IMR-90 (cell line): ENCODE results near the gene ULBP2. TPM values are rescaled to one million over a fixed set of nuclear protein-coding genes. Genes with fewer than 3 reads are reported as not detected.
"Not testable (repeated sequence)": the region's sequence is repeated elsewhere in the genome, so short reads cannot be mapped to it uniquely, and the experiment has no call there.

ENCODE experiments used
- ATAC-seq: fragments of 200-7000 bp; cut with Tn5 transposase; 2 replicates; pipeline ENCODE4 v1.9.1; 2020; ENCODE audit warnings: low read depth, mild to moderate bottlenecking, moderate library complexity
- BruUV-seq: library from RNA; stranded (reverse); fragments of 400-500 nt; replicated peaks from 2 replicates; lab custom pipeline; 2021; lab: Mats Ljungman, UMichigan
- CTCF ChIA-PET: fragments of 300-600 bp; formaldehyde crosslinking; extraction: SDS; loops from one replicate; lab custom pipeline; 2021; ENCODE audit warnings: antibody characterized with exemption; lab: Yijun Ruan, JAX
- POLR2A ChIA-PET: fragments of 300-600 bp; sonication (Branson Sonifier 250); formaldehyde crosslinking; loops from one replicate; lab custom pipeline; 2022; ENCODE audit warnings: antibody characterized with exemption; ENCODE audit not compliant: unreplicated experiment; lab: Charles Lee
- DNase-seq: peaks from one replicate; pipeline ENCODE4 v3.0.0; 2013
- H2AFZ ChIP-seq: replicated peaks from 2 replicates; pipeline ENCODE3; 2013; ENCODE audit warnings: low read length, mild to moderate bottlenecking; ENCODE audit not compliant: poor library complexity
- H2AK5ac ChIP-seq: 2 replicates; pipeline ENCODE4 v1.6.1; 2013; ENCODE audit warnings: low read depth, low read length, inconsistent platforms
- H2AK9ac ChIP-seq: replicated peaks from 2 replicates; pipeline ENCODE3; 2013; ENCODE audit warnings: mild to moderate bottlenecking, low read depth, low read length, moderate library complexity; ENCODE audit not compliant: poor library complexity
- H2BK120ac ChIP-seq: 2 replicates; pipeline ENCODE4 v1.6.1; 2013; ENCODE audit warnings: low read depth, low read length, inconsistent platforms
- H2BK15ac ChIP-seq: 3 replicates; pipeline ENCODE4 v1.6.1; 2013; ENCODE audit warnings: low read depth, low read length, inconsistent platforms
- H2BK20ac ChIP-seq: 2 replicates; pipeline ENCODE4 v1.6.1; 2013; ENCODE audit warnings: low read depth, mild to moderate bottlenecking, inconsistent platforms, low read length, moderate library complexity
- H2BK5ac ChIP-seq: 2 replicates; pipeline ENCODE4 v1.6.1; 2013; ENCODE audit warnings: mild to moderate bottlenecking, low read depth, low read length, inconsistent platforms; ENCODE audit not compliant: poor library complexity, severe bottlenecking
- H3K14ac ChIP-seq: replicated peaks from 2 replicates; pipeline ENCODE4 v1.6.1; 2013; ENCODE audit warnings: low read depth, low read length, inconsistent platforms
- H3K18ac ChIP-seq: 2 replicates; pipeline ENCODE4 v1.6.1; 2013; ENCODE audit warnings: low read depth, low read length, control low read depth
- H3K23ac ChIP-seq: 2 replicates; pipeline ENCODE4 v1.6.1; 2013; ENCODE audit warnings: low read depth, low read length, inconsistent platforms
- H3K27ac ChIP-seq: 2 replicates; pipeline ENCODE4 v1.5.1; 2013; ENCODE audit warnings: mild to moderate bottlenecking, control low read depth, low read length; ENCODE audit not compliant: insufficient read depth
- H3K27me3 ChIP-seq: 2 replicates; pipeline ENCODE4 v1.6.1; 2013; ENCODE audit warnings: low read length; ENCODE audit not compliant: control insufficient read depth, insufficient read depth
- H3K36me3 ChIP-seq: 2 replicates; pipeline ENCODE4 v1.6.1; 2013; ENCODE audit warnings: low read length, mixed read lengths; ENCODE audit not compliant: control insufficient read depth, insufficient read depth
- H3K4ac ChIP-seq: 2 replicates; pipeline ENCODE4 v1.6.1; 2013; ENCODE audit warnings: low read depth, low read length, inconsistent platforms
- H3K4me1 ChIP-seq: 2 replicates; pipeline ENCODE4 v1.6.1; 2013; ENCODE audit warnings: low read length, mixed read lengths; ENCODE audit not compliant: control insufficient read depth, insufficient read depth
- H3K4me2 ChIP-seq: 2 replicates; pipeline ENCODE4 v1.6.1; 2013; ENCODE audit warnings: low read depth, mild to moderate bottlenecking, control low read depth, low read length, moderate library complexity
- H3K4me3 ChIP-seq: 2 replicates; pipeline ENCODE4 v1.5.1; 2013; ENCODE audit warnings: low read depth, mild to moderate bottlenecking, control low read depth, low read length, moderate library complexity; ENCODE audit not compliant: insufficient read depth
- H3K56ac ChIP-seq: 2 replicates; pipeline ENCODE4 v1.6.1; 2013; ENCODE audit warnings: low read length, inconsistent platforms; ENCODE audit not compliant: insufficient read depth; ENCODE audit errors: extremely low read depth
- H3K79me1 ChIP-seq, 2 experiments: 2 replicates each; pipeline ENCODE4 v1.6.1; 2013; ENCODE audit warnings: low read length in 2 of 2, inconsistent platforms in 1 of 2, low read depth in 1 of 2
- H3K9ac ChIP-seq: 2 replicates; pipeline ENCODE4 v1.6.1; 2013; ENCODE audit warnings: low read depth, low read length, control low read depth
- H3K9me1 ChIP-seq: 2 replicates; pipeline ENCODE4 v1.6.1; 2013; ENCODE audit warnings: low read length, inconsistent platforms; ENCODE audit not compliant: insufficient read depth
- H3K9me3 ChIP-seq: 2 replicates; pipeline ENCODE4 v1.6.1; 2013; ENCODE audit warnings: low read length; ENCODE audit not compliant: control insufficient read depth, insufficient read depth
- H4K20me1 ChIP-seq: 2 replicates; pipeline ENCODE4 v1.6.1; 2013; ENCODE audit warnings: low read length, inconsistent platforms; ENCODE audit not compliant: insufficient read depth
- H4K5ac ChIP-seq: 2 replicates; pipeline ENCODE4 v1.6.1; 2013; ENCODE audit warnings: mild to moderate bottlenecking, low read depth, low read length, control low read depth
- H4K8ac ChIP-seq, 2 experiments: 2 replicates each; pipeline ENCODE4 v1.6.1; 2013; ENCODE audit warnings: low read depth in 2 of 2, low read length in 2 of 2, control low read depth in 1 of 2, inconsistent platforms in 1 of 2
- H4K91ac ChIP-seq: 2 replicates; pipeline ENCODE4 v1.6.1; 2013; ENCODE audit warnings: low read depth, low read length, inconsistent platforms; ENCODE audit not compliant: insufficient read depth
- RAD21 ChIP-seq: IDR thresholded peaks from 2 replicates; pipeline ENCODE4 v1.6.1; 2012; ENCODE audit warnings: low read length, improper control_type of control experiment
- RFX5 ChIP-seq: IDR thresholded peaks from 2 replicates; pipeline ENCODE4 v1.8.0; 2012; ENCODE audit warnings: low read depth, mild to moderate bottlenecking, low read length, moderate library complexity
- WGBS, 2 experiments: methylation state at CpG; one replicate each; pipeline versions ENCODE4 v1.1.5 to v1.1.7; 2013; ENCODE audit warnings: missing lambda C conversion rate in 2 of 2; ENCODE audit not compliant: insufficient read length in 1 of 2; ENCODE audit errors: extremely low coverage in 2 of 2; 5-methylcytosine and 5-hydroxymethylcytosine counted together
- dilution Hi-C: fragments of 300-500 bp; cut with HindIII; formaldehyde crosslinking; loops from one replicate; pipeline ENCODE4 v1.14.3; 2018; ENCODE audit warnings: low sequenced_read_pairs; ENCODE audit not compliant: unreplicated experiment
- in situ Hi-C: fragments of 300-500 bp; cut with MboI; formaldehyde crosslinking; loops from 3 replicates; pipeline ENCODE4 v1.14.3; 2019; ENCODE audit warnings: low sequenced_read_pairs, inconsistent platforms, mixed read lengths
- intact Hi-C: fragments of 100-400 bp; cut with micrococcal nuclease; formaldehyde crosslinking; loops from 2 replicates; pipeline ENCODE4 v1.10.0; 2022
- polyA plus RNA-seq, 3 experiments: library from polyadenylated mRNA; depleted of rRNA; stranded (reverse); fragments of >200 nt; gene quantifications; 2 replicates each; pipeline ENCODE4 v1.2.3, GENCODE V29; 2012; ENCODE audit warnings: low replicate concordance in 1 of 3
- total RNA-seq: library from RNA; depleted of rRNA; stranded (reverse); fragments of >200 nt; gene quantifications from 2 replicates; pipeline ENCODE4 v1.2.3, GENCODE V29; 2012

Gene ULBP2
- total and polyA plus RNA-seq, 2 of the 4 experiments (the other 2 are of a cell fraction): 7.9 to 16.2 TPM

DNA sequence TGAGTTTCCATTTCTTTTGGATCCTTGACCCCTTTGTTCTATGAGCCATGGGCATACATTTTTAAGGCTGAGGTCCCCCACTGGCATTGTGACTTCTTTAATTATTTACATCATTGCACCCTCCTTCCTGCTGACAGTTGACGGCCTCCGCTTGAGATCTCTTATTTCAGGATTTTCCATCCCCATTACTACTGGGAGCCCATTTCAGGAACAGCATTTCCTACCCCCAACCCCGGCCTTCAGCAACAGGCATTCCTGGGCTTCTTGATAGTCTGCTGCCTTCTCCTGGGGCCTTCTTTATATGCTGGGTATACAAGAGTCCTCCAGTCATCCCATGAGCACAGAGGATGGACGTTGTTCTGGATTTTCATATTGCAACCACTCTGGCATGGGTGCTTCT lies 25.8 kb downstream of the ULBP2 start:
- 92% methylated on average over 2 of the region's 4 CpGs; no CpG with 5 or more reads in 1 of the 2 experiments for WGBS, 2 experiments
- no peak overlapping the region for H3K14ac ChIP-seq
- dilution Hi-C loops: no loop called here
- no peak overlapping the region for H2BK15ac ChIP-seq
- H2AK9ac ChIP-seq: no peak overlapping the region
- no peak overlapping the region for H2BK5ac ChIP-seq
- no peak overlapping the region for H3K4ac ChIP-seq
- no peak for TF ChIP-seq RAD21
- TF ChIP-seq RFX5: no peak
- H3K18ac ChIP-seq: no peak overlapping the region
- ATAC-seq (no peak), DNase-seq (no peak)
- H2AK5ac ChIP-seq: no peak overlapping the region
- no peak overlapping the region for H4K8ac ChIP-seq
- intact Hi-C loops: no loop called here
- H3K36me3 ChIP-seq: no peaks in the 10 kb centered on the region
- ChIA-PET POLR2A (no interaction called here), CTCF (no interaction called here)
- H2BK120ac ChIP-seq: no peak overlapping the region
- H4K20me1 ChIP-seq: no peaks in the 10 kb centered on the region; the same call in 1 of the 2 replicates
- H3K9ac ChIP-seq: no peak overlapping the region
- H3K4me2 ChIP-seq: no peak overlapping the region
- no peak overlapping the region for H3K27ac ChIP-seq
- H3K79me1 ChIP-seq: 0 out of 4 replicates have a peak, but pooled peaks cover 0 to 4% of the 10 kb centered on the region in 2 experiments
- peaks cover 67% of the 10 kb centered on the region for H3K27me3 ChIP-seq
- no TSS peak for BruUV-seq
- H4K5ac ChIP-seq: no peak overlapping the region
- no peak overlapping the region for H3K56ac ChIP-seq
- no peak overlapping the region for H4K91ac ChIP-seq
- H3K9me1 ChIP-seq: 0 out of 2 replicates have a peak, but pooled peaks cover 7% of the 10 kb centered on the region
- peaks cover 2% of the 10 kb centered on the region; the same call in 1 of the 2 replicates for H3K4me1 ChIP-seq
- no peak overlapping the region for H3K23ac ChIP-seq
- no peak overlapping the region for H2BK20ac ChIP-seq
- no peak overlapping the region for H3K4me3 ChIP-seq
- H3K9me3 ChIP-seq: no peaks in the 10 kb centered on the region; the same call in 1 of the 2 replicates
- in situ Hi-C loops: no loop called here
- H2AFZ ChIP-seq: no peak overlapping the region

DNA sequence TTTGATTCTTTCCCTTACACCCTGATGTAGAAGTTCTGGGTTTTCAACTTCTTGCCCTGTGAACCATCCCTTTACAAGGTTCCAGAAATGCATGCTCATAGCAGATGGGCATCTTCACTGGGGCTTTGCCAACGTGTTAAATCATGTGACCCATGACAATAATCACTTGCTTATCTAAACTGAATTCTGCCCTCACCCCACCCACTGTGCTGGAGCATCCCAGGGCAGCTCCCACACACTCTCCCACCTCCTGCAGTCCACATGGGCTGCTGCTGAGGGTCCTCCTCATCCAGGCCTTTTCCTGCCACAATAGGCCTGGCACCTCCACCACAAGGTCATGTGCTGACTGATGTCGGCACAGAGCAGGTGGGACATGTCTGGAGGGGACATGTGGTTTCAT lies 26.2 kb downstream of the ULBP2 start:
- H3K4me3 ChIP-seq, H3K18ac ChIP-seq, H3K9me3 ChIP-seq, BruUV-seq, H2AFZ ChIP-seq, in situ Hi-C loops, dilution Hi-C loops, H3K4me1 ChIP-seq, H2AK5ac ChIP-seq, intact Hi-C loops, H3K23ac ChIP-seq, H4K5ac ChIP-seq, CTCF ChIA-PET, H3K56ac ChIP-seq, H3K4me2 ChIP-seq, H3K9me1 ChIP-seq, H3K9ac ChIP-seq, H2BK15ac ChIP-seq, H2BK5ac ChIP-seq, H3K27ac ChIP-seq, H3K79me1 ChIP-seq, H3K36me3 ChIP-seq, H4K8ac ChIP-seq, H2BK20ac ChIP-seq, H4K91ac ChIP-seq, H3K14ac ChIP-seq, DNase-seq, H4K20me1 ChIP-seq, H2AK9ac ChIP-seq, H3K4ac ChIP-seq, H2BK120ac ChIP-seq, POLR2A ChIA-PET, ATAC-seq: not testable (repeated sequence)
- H3K27me3 ChIP-seq: peaks cover 67% of the 10 kb centered on the region
- WGBS, 2 experiments: 0% methylated on average over 1 of the region's 2 CpGs; no CpG with 5 or more reads in 1 of the 2 experiments
